BLaER1 (cell line): Measurements from ENCODE around the gene PCBP3.

Experiments
- H3K27ac ChIP-seq: shearing (Covaris generic); formaldehyde crosslinking; 2 replicates; pipeline ENCODE4 v1.8.1; 2022
- H3K27me3 ChIP-seq: shearing (Covaris generic); formaldehyde crosslinking; 2 replicates; pipeline ENCODE4 v1.8.1; 2022
- H3K36me3 ChIP-seq: shearing (Covaris generic); formaldehyde crosslinking; 2 replicates; pipeline ENCODE4 v1.8.1; 2022
- H3K4me1 ChIP-seq: shearing (Covaris generic); formaldehyde crosslinking; 2 replicates; pipeline ENCODE4 v1.8.1; 2022
- H3K4me2 ChIP-seq: shearing (Covaris generic); formaldehyde crosslinking; 2 replicates; pipeline ENCODE4 v1.8.1; 2022
- H3K4me3 ChIP-seq: shearing (Covaris generic); formaldehyde crosslinking; 2 replicates; pipeline ENCODE4 v1.8.1; 2022
- H3K9ac ChIP-seq: shearing (Covaris generic); formaldehyde crosslinking; 2 replicates; pipeline ENCODE4 v1.8.1; 2022
- H3K9me3 ChIP-seq: shearing (Covaris generic); formaldehyde crosslinking; 2 replicates; pipeline ENCODE4 v1.8.1; 2022
- H4K20me1 ChIP-seq: shearing (Covaris generic); formaldehyde crosslinking; 2 replicates; pipeline ENCODE4 v1.8.1; 2022
- Cebpa-rat ChIP-seq: shearing (Covaris generic); IDR thresholded peaks from 2 replicates; pipeline ENCODE4 v1.8.1; 2022

PCBP3 gene

GRCh38 chr21:45763506-45763905 is 120.0 kb downstream of the PCBP3 start:
- peaks cover 24% of the 10 kb centered on the region for H3K4me1 ChIP-seq
- TF ChIP-seq Cebpa-rat = no peak

GRCh38 chr21:45764792-45765191 is 121.3 kb downstream of the PCBP3 start:
- peaks cover 25% of the 10 kb centered on the region for H3K4me1 ChIP-seq
- H3K9ac ChIP-seq = no peak overlapping the region
- H3K9me3 ChIP-seq = 0 out of 2 replicates have a peak, but pooled peaks cover under 1% of the 10 kb centered on the region
- H4K20me1 ChIP-seq = peaks cover 70% of the 10 kb centered on the region
- TF ChIP-seq Cebpa-rat = no peak
- no peak overlapping the region for H3K4me3 ChIP-seq
- H3K27me3 ChIP-seq = no peaks in the 10 kb centered on the region
- peaks cover 90% of the 10 kb centered on the region for H3K36me3 ChIP-seq
- no peak overlapping the region for H3K4me2 ChIP-seq
- H3K27ac ChIP-seq = no peak overlapping the region

More at GRCh38 chr21:45763506-45763905, 120.0 kb downstream of the PCBP3 start:
- no peak overlapping the region for H3K4me2 ChIP-seq
- peaks cover 82% of the 10 kb centered on the region for H3K36me3 ChIP-seq
- no peak overlapping the region for H3K4me3 ChIP-seq
- H4K20me1 ChIP-seq = peaks cover 60% of the 10 kb centered on the region
- H3K9me3 ChIP-seq = 0 out of 2 replicates have a peak, but pooled peaks cover 4% of the 10 kb centered on the region
- H3K27me3 ChIP-seq = no peaks in the 10 kb centered on the region
- H3K27ac ChIP-seq = no peak overlapping the region
- H3K9ac ChIP-seq = no peak overlapping the region

GRCh38 chr21:45765375-45765774 is 121.8 kb downstream of the PCBP3 start:
- no peak for TF ChIP-seq Cebpa-rat
- Histone ChIP-seq H3K4me2 (no peak overlapping the region), H4K20me1 (peaks cover 70% of the 10 kb centered on the region), H3K9ac (no peak overlapping the region), H3K4me3 (no peak overlapping the region), H3K27ac (no peak overlapping the region), H3K27me3 (no peaks in the 10 kb centered on the region), H3K9me3 (no peaks in the 10 kb centered on the region), H3K36me3 (peaks cover 85% of the 10 kb centered on the region), H3K4me1 (peaks cover 25% of the 10 kb centered on the region)

- Histone ChIP-seq H3K4me2 (no peak overlapping the region), H4K20me1 (peaks cover 71% of the 10 kb centered on the region), H3K27ac (no peak overlapping the region), H3K9me3 (no peaks in the 10 kb centered on the region), H3K36me3 (peaks cover 83% of the 10 kb centered on the region), H3K4me3 (no peak overlapping the region), H3K27me3 (no peaks in the 10 kb centered on the region), H3K9ac (no peak overlapping the region), H3K4me1 (peaks cover 25% of the 10 kb centered on the region)
- TF ChIP-seq Cebpa-rat = no peak
Observed at GRCh38 chr21:45766055-45766454, 122.5 kb downstream of the PCBP3 start.

- Histone ChIP-seq H3K9me3 (no peaks in the 10 kb centered on the region), H3K9ac (no peak overlapping the region), H3K4me1 (peaks cover 25% of the 10 kb centered on the region), H3K27me3 (no peaks in the 10 kb centered on the region), H3K4me3 (no peak overlapping the region), H3K36me3 (peaks cover 79% of the 10 kb centered on the region), H3K27ac (no peak overlapping the region), H4K20me1 (peaks cover 66% of the 10 kb centered on the region), H3K4me2 (no peak overlapping the region)
- TF ChIP-seq Cebpa-rat = no peak
Observed at GRCh38 chr21:45766501-45766900, 123.0 kb downstream of the PCBP3 start.

GRCh38 chr21:45767071-45768006 is 123.8 kb downstream of the PCBP3 start:
- Histone ChIP-seq H3K9me3 (peaks cover 5% of the 10 kb centered on the region), H3K9ac (no peak overlapping the region), H3K4me2 (peak overlapping the region; percentile 7; the same call in 1 of the 2 replicates), H4K20me1 (peaks cover 58% of the 10 kb centered on the region), H3K36me3 (peaks cover 70% of the 10 kb centered on the region), H3K27ac (peak overlapping the region; percentile 54; the same call in 1 of the 2 replicates), H3K27me3 (no peaks in the 10 kb centered on the region), H3K4me1 (peaks cover 25% of the 10 kb centered on the region), H3K4me3 (no peak overlapping the region)
- TF ChIP-seq Cebpa-rat = no peak

GRCh38 chr21:45768011-45768739 is 124.7 kb downstream of the PCBP3 start:
- Histone ChIP-seq H3K4me1 (peaks cover 23% of the 10 kb centered on the region), H3K4me2 (peak overlapping the region; percentile 7; the same call in 1 of the 2 replicates), H4K20me1 (peaks cover 50% of the 10 kb centered on the region), H3K27me3 (no peaks in the 10 kb centered on the region), H3K27ac (peak overlapping the region; percentile 54; the same call in 1 of the 2 replicates), H3K36me3 (peaks cover 62% of the 10 kb centered on the region), H3K9me3 (peaks cover 14% of the 10 kb centered on the region), H3K4me3 (no peak overlapping the region), H3K9ac (no peak overlapping the region)
- TF ChIP-seq Cebpa-rat = no peak

GRCh38 chr21:45768740-45769048 is 125.2 kb downstream of the PCBP3 start:
- Histone ChIP-seq H3K36me3 (peaks cover 57% of the 10 kb centered on the region), H3K27me3 (no peaks in the 10 kb centered on the region), H3K4me1 (peaks cover 17% of the 10 kb centered on the region), H3K9ac (no peak overlapping the region), H4K20me1 (peaks cover 45% of the 10 kb centered on the region), H3K4me2 (no peak overlapping the region), H3K9me3 (peaks cover 19% of the 10 kb centered on the region), H3K4me3 (no peak overlapping the region), H3K27ac (no peak overlapping the region)
- TF ChIP-seq Cebpa-rat = no peak

GRCh38 chr21:45769294-45769693 is 125.8 kb downstream of the PCBP3 start:
- H3K36me3 ChIP-seq = peaks cover 56% of the 10 kb centered on the region
- H3K4me1 ChIP-seq = peaks cover 20% of the 10 kb centered on the region
- no peaks in the 10 kb centered on the region for H3K27me3 ChIP-seq
- peaks cover 25% of the 10 kb centered on the region for H3K9me3 ChIP-seq
- peaks cover 43% of the 10 kb centered on the region for H4K20me1 ChIP-seq
- TF ChIP-seq Cebpa-rat = no peak
- H3K9ac ChIP-seq = no peak overlapping the region
- no peak overlapping the region for H3K4me2 ChIP-seq
- no peak overlapping the region for H3K27ac ChIP-seq
- H3K4me3 ChIP-seq = no peak overlapping the region

GRCh38 chr21:45769896-45770295 is 126.4 kb downstream of the PCBP3 start:
- no peak overlapping the region for H3K4me2 ChIP-seq
- H3K27ac ChIP-seq = no peak overlapping the region
- TF ChIP-seq Cebpa-rat = no peak
- H3K9ac ChIP-seq = no peak overlapping the region
- peaks cover 53% of the 10 kb centered on the region for H3K36me3 ChIP-seq
- peaks cover 25% of the 10 kb centered on the region for H3K9me3 ChIP-seq
- H3K4me1 ChIP-seq = peaks cover 23% of the 10 kb centered on the region
- H3K4me3 ChIP-seq = no peak overlapping the region
- no peaks in the 10 kb centered on the region for H3K27me3 ChIP-seq
- H4K20me1 ChIP-seq = peaks cover 39% of the 10 kb centered on the region
